ENCODE results near the gene DPYSL4.

Gene DPYSL4

GRCh38 chr10:132196178-132197113, 9.7 kb downstream of the DPYSL4 start:
- no peak for DNase-seq (ENCODE audit: low spot score)

- no peak for DNase-seq (ENCODE audit: low spot score)
Measured at GRCh38 chr10:132197271-132198067, 10.7 kb downstream of the DPYSL4 start.

- no peak for DNase-seq (ENCODE audit: low spot score)
Measured at GRCh38 chr10:132198068-132198370, 11.3 kb downstream of the DPYSL4 start.

DNA sequence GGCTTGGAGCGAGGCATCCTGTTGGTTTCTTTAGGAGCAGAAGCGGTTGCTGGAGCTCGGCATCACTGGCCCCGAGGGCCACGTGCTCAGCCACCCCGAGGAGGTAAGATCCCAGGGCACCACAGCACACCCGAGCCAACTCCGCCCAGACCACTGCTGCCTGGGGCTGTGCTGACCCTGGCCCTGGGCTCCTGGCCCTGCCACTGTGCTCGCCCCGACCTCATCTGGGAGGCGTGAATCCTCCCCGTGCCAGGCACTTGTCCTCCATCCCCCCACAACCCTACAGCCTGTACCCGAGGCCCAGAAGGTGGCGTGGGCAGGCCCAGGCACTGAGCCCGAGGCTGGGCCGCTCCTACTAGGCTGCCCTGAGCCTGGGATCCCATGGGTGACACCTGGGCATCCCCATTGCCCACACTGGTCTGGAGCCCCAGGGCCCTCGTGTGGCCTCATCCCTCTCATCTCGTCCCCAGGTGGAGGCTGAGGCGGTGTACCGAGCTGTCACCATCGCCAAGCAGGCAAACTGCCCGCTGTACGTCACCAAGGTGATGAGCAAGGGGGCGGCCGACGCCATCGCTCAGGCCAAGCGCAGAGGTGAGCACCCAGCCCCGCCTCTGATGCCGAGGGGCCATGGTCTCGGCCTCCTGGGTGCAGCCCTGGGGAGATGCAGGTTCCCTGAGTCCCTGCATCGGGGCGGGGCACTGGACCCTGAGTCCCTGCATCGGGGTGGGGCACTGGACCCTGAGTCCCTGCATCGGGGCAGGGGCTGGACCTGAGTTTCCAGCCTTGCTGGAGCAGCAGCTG, 11.8 kb downstream of the DPYSL4 start:
- no peak for DNase-seq (ENCODE audit: low spot score)

DNA sequence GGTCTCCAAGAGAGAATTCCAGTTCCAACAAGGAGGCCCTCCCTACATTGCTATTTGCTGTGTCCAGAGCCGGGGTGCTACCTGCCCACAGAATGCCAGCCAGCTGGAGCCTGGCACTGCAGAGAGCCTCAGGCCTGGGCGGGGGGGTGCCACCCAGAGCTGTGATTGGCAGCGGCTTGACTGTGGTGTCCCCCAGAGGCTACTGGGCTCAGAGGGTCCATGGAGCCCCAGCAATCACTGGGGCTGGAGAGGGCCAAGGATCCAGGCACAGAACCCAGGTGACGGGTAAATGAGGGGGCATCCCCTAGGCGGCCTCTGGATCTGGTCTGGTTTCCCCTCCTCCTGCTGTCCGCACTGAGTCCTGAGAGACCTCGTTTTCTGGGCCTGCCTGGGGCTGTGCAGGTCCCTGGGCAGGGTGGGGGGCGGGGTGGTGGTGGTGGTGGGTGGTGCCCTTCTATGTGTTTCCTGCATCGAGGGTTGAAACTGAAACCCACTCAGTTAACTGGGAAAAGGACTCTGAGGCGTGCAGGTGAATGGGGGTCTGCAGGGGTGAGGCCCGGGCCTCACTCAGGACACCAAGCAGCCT, 12.6 kb downstream of the DPYSL4 start:
- peak; percentile 8 for DNase-seq (ENCODE audit: low spot score)

DNA sequence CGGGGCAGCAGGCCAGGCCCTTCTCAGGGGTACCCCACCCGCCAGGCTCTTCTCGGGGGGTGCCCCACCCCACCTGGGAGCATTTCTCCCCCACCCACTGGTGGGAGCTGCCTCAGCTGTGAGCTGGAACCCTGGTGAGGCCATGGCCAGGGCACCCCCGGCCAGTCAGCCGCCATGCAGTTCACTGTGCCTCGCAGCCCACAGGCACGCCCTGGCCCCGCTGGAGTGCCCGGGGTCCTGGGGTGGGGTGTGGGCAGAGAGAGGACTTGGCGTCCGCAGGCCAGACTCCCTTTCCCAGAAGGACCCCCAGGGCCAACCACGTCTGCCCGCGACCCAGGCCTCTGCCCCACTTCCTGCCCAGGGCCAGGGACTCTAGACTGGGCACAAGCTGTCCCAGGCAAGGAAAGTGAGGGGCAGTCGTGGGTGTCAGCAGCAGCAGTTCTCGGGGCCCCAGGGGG, 13.1 kb downstream of the DPYSL4 start:
- DNase-seq (ENCODE audit: low spot score), result peak; percentile 18

GRCh38 chr10:132200344-132201110, 13.8 kb downstream of the DPYSL4 start:
- peak; percentile 15 for DNase-seq (ENCODE audit: low spot score)

GRCh38 chr10:132201111-132201969, 14.6 kb downstream of the DPYSL4 start:
- DNase-seq (ENCODE audit: low spot score), result no peak

GRCh38 chr10:132202070-132202970, 15.6 kb downstream of the DPYSL4 start:
- DNase-seq (ENCODE audit: low spot score), result no peak

DNA sequence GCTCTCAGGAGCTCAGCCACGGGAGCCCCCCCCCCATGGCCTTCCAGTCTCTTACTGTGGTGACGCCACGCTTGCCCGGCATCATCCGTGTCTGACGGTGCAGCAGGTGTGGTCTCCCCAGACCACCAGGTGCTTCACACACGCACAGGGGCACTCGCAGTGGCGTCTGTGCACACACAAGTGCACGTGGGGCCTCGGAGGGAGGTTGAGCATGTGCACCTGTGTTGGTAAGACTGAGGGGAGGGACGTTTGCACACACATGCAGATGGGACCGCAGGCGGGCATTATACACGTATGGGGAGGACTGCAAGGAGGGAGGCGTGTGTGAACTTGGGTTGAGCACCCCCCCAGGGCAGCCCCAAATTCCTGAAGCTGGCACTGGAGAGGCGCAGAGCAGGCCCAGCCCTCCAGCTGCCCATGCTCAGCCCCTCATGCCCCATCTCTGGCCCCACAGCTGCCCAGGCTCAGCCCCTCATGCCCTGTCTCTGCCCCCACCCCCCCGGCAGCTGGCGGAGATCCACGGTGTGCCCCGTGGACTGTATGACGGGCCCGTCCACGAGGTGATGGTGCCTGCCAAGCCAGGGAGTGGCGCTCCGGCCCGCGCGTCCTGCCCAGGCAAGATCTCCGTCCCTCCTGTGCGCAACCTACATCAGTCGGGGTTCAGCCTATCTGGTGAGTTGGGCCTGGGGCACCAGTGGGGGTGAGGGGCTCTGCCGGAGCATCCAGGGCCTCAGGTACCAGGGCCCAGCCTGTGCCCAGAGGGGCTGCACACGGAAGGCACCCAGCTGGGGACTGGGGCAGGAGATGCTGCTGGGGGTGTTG, 16.7 kb downstream of the DPYSL4 start:
- DNase-seq (ENCODE audit: low spot score), result no peak

GRCh38 chr10:132204078-132204780, 17.5 kb downstream of the DPYSL4 start:
- no peak for DNase-seq (ENCODE audit: low spot score)

DNA sequence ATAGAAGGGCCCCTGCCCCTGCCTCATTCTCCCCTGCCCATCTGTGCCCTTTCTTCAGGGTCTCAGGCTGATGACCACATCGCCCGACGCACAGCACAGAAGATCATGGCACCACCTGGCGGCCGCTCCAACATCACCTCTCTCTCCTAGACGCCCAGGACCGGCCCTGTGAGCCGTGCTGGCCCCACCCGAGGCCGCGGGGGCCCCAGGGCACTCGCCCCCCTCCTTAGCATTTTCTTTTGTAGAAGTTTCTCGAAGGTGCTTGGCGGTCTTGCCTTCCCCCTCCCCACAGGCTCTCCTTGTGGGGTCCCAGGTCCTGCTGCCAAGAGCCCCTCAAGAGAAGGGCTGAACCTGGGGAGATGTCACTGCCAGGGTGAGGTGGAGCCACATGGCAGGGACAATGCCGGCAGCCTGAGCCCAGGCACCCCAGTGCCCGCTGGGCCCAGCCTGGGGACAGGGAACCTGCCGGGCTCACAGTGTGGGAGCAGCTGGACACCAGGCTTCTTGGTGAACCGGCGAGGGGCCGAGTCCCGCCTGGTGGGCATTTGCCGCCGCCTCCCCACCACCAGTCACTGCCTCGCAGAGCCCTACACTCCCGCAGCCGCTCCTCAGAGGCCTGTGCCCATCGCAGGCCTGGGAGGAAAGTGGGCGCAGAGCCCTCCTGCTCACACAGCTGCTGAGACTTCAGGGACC, 18.2 kb downstream of the DPYSL4 start:
- no peak for DNase-seq (ENCODE audit: low spot score)

DNA sequence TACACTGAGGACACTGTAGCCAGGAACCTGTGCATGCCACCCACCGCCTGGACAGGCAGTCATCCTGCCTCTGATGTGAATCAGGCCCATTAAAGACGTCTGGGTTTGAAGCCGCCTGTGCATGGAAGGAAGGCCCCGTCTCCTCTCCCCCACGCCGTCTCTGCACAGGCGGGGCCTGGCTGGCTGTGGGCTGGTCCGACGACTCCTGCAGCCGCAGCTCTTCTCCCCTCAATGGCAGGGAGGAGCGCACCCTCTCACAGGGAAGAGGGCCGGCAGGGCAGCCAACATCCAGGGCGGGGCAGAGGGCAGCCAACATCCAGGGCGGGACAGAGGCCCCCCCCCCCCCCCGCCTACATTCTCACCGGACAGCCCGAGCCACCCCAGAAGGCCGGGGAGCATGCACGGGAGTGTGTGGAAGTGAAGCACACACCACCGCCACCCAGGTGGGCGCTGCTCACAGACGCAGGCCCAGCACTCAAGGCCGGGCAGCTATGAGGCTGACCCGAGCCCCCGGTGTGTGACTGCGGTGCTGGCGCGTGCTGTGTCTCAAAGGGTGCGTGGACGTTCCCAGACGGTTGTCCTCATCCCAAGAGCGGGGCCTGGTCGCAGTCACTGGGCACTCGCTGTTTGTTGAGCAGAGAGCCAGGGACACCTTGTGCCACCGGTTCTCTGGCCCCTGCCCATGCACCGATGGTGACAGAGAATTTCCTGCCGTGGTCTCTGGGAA, 19.1 kb downstream of the DPYSL4 start:
- DNase-seq (ENCODE audit: low spot score), result no peak

DNA sequence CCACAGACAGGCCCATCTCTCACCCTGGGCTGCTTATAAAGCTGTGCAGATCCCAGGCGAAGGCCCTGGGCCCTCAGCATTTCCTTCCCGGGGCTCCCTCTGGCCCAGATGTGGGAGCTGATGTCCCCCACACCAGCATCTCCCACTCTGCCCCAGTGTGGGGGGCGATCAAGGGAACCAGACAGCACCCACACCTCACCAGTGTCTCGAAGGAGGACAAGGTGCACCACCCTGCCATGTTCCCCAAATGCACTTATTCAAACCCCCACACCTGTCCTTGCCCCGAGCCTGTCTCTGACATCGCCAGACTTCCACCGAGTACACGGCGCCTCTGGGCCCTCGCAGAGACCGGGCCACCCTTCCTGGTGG, 19.6 kb downstream of the DPYSL4 start:
- no peak for DNase-seq (ENCODE audit: low spot score)

DNA sequence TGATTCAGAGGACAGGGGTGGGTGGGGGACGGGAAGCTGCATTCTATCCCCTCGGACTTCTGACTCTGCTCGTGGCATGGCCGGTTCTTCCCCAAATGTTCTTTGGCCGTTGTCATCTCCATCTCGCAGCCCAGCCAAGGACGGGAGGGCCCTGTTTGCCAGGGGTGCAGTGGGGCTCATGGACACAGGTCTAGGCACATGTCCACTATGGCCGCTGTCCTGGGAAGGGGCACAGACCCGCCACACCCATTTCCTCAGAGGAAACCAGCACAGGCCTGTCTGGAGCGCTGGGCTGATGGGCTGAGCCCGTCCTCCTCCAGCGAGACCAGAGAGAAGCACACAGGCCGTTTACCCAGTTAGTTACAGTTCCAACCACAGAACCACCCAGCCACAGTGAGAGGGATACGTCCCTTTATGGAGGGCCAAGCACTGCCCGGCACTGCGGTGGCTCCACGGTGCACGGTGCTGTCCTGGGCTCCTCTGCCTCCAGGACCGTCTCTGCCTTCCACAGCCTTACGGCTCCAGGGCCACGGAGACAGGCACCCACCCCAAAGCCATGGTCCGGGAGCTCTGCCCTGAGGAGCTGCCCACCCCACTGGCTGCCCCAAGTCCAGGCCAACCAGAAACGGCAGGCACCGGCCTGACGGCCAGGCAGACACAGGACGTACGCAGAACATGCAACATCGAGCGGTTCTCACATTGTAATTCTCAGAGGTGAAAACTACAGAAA, 20.2 kb downstream of the DPYSL4 start:
- DNase-seq (ENCODE audit: low spot score), result no peak
